NCI-H146 treated with DMSO at 0.1 percent for 48 hours (cell line): ENCODE data around the gene ATP6V0A1.

Source experiments
- DNase-seq: peaks from one replicate; lab custom pipeline; 2025; ENCODE audit not compliant: unreplicated experiment; lab: John Stamatoyannopoulos, UW

ATP6V0A1 gene

GRCh38 chr17:42559075-42559474 is 100.4 kb downstream of the ATP6V0A1 start:
- no peak for DNase-seq

- no peak for DNase-seq
These were observed 101.6 kb downstream of the ATP6V0A1 start for GRCh38 chr17:42560246-42560645.

GRCh38 chr17:42561897-42562387 is 103.3 kb downstream of the ATP6V0A1 start, which contains the start of gene COASY:
TSS of gene COASY (plus strand) at chr17:42562148. CDS start at chr17:42562623, 475 bp downstream.
- peak; percentile 91 for DNase-seq

- no peak for DNase-seq
These were observed 103.9 kb downstream of the ATP6V0A1 start for GRCh38 chr17:42562388-42563142.

- no peak for DNase-seq
These were observed 104.4 kb downstream of the ATP6V0A1 start for GRCh38 chr17:42563143-42563509.

GRCh38 chr17:42563543-42563942 is 104.9 kb downstream of the ATP6V0A1 start:
- no peak for DNase-seq

- DNase-seq = no peak
These were observed 105.3 kb downstream of the ATP6V0A1 start for GRCh38 chr17:42563950-42564349.

GRCh38 chr17:42564815-42565522 is 106.3 kb downstream of the ATP6V0A1 start:
- DNase-seq = no peak

GRCh38 chr17:42565523-42566214 is 107.0 kb downstream of the ATP6V0A1 start:
- no peak for DNase-seq

- no peak for DNase-seq
These were observed 107.7 kb downstream of the ATP6V0A1 start for GRCh38 chr17:42566215-42566882.

- DNase-seq = peak; percentile 69
These were observed 108.3 kb downstream of the ATP6V0A1 start, which contains the start of gene MLX for GRCh38 chr17:42566883-42567573. TSS of gene MLX (plus strand) at chr17:42567100. CDS start at chr17:42567125, 25 bp downstream.

GRCh38 chr17:42568341-42569111 is 109.8 kb downstream of the ATP6V0A1 start:
- no peak for DNase-seq

GRCh38 chr17:42571435-42572225 is 113.0 kb downstream of the ATP6V0A1 start:
- DNase-seq = no peak
